HTERT RPE-1 (cell line): ENCODE measurements around the gene ARID5B.

Experiments used
- in situ Hi-C: fragments of 300-500 bp; cut with MboI; formaldehyde crosslinking; loops from 4 replicates; pipeline ENCODE4 v1.14.3; 2020; ENCODE audit warnings: low sequenced_read_pairs

The ARID5B gene

DNA sequence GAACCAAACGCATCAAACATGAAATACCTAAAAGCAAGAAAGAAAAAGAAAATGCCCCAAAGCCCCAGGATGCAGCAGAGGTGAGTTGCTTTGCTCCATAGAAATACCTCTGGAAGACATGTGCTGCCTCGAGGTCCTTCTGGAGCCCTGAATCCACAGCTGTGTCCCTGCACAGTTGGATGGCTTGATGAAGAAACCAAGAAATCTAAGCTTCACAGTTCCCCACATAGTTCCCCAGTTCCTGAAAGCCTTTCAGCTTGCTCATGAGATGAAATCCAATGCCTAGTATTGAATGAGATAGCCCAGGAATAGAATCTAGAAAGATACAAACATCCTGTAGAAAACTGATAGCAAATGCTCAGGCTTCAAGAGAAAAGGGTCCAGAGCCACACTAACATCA, 184.3 kb downstream of the ARID5B start:
- in situ Hi-C loops: no loop called here

DNA sequence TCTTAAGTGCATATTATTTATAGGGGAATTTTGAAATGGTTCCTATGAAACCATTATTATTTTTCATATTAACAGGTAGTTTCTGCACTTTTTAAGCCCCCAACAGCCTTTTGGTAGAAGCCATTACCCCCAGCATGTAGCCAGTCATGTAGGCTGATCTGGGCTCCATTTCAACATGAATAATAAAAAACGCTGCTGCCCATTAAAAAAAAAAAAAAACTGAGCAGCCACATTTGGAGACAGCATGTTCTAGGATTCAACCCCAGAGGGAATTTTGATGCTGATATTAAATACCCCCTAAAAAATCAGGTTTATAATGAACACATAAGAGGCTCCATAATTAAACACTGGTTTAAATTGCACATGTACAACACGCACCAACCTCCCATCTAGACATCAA, 185.8 kb downstream of the ARID5B start:
- in situ Hi-C loops: no loop called here

DNA sequence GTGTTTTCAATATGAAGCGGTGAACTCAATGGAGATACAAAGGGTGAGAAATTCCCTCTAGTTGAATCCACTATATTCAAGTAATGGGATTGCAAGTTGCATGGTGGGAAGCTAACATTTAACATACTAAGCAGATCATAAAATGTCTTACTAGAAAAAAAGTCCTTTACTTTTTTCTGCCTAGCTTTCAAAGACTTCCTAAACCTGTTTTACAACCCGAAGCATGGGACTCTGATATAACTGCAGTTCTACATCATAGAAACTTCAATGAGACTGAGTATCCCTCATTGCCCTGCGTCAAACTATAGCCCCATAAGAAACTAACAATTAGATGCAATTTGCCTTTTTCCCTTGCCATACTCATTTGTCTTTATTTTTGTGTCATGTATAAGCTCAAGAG, 187.3 kb downstream of the ARID5B start:
- in situ Hi-C loops: no loop called here

DNA sequence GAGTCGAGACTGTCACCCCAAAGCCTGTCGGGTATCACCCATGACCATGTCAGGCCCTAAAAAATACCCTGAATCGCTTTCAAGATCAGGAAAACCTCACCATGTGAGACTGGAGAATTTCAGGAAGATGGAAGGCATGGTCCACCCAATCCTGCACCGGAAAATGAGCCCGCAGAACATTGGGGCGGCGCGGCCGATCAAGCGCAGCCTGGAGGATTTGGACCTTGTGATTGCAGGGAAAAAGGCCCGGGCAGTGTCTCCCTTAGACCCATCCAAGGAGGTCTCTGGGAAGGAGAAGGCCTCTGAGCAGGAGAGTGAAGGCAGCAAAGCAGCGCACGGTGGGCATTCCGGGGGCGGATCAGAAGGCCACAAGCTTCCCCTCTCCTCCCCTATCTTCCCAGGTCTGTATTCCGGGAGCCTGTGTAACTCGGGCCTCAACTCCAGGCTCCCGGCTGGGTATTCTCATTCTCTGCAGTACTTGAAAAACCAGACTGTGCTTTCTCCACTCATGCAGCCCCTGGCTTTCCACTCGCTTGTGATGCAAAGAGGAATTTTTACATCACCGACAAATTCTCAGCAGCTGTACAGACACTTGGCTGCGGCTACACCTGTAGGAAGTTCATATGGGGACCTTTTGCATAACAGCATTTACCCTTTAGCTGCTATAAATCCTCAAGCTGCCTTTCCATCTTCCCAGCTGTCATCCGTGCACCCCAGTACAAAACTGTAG, 191.0 kb downstream of the ARID5B start:
- in situ Hi-C loops: no loop called here

DNA sequence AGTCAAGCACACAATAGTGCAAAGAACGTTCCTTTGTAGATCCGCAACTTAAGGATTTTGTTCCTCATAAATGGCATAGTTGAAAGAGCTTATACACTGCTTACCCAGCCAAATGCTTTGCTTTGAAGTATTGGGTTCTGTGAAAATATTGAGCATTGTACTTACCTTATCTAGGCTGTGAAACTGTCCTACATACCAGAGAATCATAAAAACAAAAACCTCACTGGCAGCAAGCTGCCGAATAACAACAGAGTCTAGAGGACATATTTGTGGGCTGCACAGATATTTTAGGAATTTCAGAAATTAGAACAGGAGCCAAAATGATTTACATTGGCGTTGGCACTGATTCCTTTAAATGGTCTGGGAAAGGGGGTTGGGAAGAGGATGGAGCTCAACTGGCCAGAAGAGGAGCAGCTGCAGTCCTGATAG, 192.4 kb downstream of the ARID5B start:
- in situ Hi-C loops: no loop called here

DNA sequence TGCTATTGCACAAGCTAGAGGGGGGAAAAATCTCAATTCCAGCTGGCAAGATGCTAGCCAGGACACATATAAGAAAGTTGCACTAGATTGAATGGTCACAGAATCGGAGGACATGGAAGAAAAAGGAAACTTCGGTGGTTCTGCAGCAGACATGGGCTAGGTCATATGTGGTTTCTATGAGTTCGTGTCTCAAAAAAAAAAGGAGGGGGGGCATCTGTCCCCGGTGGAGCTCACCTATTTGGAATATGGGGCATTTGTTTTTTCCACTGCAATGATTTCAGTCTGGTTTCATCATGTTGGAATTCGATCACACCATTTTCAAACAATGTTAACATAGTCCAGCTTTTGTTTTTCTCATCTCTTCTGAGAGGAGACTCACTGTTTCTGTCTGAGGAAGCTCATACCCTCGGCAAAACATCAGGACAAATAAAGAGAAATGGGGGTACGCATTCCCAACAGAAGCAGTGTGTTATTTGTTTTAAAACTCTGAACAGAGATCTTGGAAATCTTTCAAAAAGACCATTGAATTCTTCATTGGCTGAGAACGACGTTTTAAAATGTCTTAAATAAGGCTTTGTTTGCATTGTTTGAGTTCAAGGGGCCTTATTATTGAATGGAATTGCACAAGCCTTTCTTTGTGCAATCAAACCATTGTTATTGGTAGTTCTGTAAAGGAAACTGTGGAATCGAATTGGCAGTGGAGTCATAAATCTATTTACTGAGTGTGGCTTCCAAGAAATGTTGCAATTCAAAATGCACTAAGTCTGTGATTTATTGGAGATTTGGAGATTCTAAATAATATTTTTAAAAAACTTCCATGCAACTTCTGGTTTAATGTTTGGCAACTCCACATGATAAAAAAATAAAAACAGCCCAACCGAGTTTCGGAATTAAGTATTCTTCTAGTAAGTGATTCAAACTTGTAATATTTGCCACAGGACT, 194.0 kb downstream of the ARID5B start:
- in situ Hi-C loops: no loop called here

DNA sequence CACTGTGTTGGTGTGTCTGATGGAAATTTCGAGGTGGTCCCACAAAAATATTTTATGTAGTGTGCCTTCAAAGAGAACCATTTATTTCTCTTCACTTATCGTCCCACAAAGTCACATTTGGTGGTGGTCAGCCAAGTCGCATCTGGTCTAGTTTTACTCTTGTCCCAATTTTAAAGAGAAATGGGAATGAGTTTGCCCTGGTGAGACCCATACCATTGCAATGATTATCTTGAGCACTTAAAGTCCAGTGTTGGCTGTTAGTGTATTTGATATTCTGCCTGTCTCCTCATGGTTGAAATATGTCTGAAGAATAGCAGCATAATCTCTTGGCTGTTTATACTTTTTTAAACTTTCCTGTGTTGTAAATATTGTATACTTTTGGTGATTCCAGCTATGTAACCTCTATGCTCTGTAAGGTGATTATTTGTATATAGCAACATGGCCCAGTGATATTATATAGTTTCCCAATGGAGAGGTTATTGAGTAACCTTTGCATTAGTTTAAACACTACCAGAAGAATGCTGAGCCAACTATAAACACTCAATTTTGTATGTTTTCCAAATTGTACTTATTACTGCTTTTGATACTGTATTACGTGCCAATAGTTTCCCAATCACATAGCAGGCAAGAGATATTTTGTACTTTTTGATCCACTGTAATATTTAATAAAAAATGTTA, 194.9 kb downstream of the ARID5B start:
- in situ Hi-C loops: no loop called here

DNA sequence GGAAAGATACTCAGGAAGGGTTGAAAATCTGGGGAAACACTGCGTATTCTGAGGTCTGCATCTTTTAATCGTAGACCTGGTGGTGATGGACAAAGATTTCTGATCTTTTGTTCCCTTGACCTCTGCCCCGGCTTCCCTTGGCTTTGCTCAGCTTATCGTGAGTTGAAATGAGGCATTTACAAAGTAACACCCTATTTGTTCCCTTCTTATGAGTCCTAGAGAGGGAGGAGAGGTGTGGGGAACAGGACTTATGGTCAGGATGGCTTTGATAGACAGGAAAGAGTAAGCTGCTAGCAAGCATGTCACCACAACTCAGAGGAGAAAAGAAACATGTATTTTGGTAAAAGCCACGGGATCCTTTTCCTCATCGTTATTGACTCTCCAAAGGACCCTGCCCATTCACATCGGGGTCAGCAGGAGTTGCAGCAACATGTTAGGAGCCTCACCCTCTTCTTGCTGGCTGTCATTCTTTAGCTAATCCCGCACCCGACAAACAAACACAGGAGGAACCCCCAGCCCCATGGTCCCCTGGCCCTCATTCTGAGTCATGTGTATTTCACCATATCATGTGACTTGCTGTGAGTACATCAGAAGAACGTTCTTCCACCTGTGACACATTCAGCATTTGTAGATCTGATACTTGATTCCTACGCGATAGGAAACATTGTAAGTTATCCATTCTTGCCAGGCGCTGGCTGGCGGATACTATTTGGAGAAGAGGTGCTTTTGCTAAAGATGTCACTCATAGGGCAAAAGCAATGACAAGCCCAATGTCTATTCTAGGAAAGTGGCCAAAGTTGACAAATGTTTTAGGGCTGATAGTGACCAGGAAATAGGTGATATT, 197.0 kb downstream of the ARID5B start:
- in situ Hi-C loops: no loop called here

DNA sequence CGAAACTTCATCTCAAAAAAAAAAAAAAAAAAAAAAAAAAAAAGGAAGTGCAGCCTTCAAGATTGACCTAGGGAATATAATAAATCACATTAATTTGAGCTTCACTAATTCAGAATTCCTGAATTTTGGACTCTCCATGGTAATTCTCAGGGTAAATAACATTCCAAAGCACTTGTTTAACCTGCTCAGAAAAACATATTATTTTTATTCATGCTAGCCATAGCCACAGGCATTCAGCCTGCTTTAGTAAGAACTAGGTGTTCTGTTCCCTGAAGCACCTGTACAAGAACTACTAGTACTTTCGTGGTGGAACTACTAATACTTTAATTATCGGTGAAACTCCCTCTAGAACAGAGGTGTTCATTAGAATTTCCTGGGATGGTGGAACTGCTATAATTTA, 197.8 kb downstream of the ARID5B start:
- in situ Hi-C loops: no loop called here

DNA sequence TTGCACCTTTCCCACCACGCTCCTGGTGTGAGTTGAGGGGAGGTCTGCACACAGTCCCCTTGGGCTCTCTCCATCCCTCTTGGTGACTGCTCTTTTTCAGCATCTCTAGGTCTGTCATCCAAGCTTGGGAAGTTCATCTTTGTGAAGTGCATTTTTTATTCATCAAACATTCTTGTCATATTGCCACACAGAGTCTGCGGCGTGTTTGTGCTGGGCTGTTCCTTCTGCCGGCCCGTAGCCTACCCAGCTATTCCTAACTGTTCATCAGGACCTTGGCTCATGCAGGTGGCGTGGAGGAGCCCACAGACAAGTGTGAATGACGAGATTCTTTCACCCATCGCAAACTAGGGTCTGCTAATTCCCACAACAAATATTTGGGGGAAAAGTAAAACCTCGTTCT, 202.4 kb downstream of the ARID5B start:
- in situ Hi-C loops: no loop called here

DNA sequence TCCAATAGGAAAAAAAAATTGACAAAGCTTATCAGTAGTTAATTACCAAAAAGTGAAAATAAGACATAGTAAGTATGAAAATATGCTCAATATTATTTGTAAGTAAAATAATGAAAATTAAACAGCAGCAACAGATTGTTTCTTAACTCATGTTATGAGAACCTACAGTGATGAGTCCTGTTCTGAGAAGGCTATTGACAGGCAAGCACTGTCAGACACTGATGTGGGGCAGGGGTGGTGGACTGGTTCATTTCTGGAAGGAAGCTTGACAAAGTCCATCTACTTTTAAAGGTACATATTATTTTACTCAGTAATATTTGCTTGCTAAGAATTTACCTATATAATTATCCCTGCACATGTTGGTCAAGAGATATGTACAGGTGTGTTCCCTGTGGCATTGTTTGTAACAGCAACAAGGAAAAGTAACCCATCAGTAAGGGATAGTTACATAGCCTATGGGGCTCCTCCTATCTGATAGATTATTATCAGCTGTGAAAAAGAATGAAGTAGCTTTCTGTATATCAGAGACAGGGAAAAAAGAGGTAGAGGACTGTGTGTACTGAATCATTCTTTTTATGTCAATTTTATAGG, 205.5 kb downstream of the ARID5B start:
- in situ Hi-C loops: no loop called here

DNA sequence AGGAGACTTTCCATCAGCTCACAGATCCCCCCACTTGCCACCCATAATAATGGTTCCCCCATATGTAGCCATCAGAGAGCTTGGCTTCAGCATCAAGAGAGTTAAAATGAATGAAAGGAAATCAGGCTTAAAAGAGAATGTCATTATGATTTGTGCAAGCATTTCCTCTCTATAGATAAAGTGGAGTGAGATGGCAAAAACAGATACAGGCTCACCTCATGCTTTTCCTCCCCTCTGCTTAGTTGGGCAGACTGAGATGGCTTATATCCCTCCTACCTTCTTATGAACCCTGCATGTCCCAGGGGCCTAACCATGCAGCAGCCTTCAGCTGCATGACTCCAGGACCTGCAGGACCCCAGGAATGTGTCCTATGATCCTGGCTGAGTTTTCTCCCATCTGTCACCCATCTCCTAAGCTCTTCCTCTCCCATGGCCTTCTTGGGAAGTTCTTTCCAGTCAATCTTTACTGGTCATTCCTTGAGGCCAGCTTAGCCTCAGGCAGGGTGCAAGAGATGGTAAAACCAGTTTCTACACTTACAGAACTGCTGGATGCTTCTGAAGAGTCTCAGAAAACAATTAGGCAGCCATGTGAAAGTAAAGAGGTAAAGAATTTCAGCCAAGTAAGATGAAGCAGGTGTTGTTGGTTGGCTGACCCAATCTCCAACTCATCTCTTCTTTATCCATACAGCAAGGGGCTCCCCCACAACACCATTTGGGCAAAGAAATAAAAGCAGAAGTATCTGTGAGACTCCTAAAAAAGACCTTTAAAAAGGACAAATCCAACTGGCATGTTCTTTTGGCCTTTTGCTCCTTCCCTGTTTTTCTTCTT, 207.5 kb downstream of the ARID5B start:
- in situ Hi-C loops: no loop called here

DNA sequence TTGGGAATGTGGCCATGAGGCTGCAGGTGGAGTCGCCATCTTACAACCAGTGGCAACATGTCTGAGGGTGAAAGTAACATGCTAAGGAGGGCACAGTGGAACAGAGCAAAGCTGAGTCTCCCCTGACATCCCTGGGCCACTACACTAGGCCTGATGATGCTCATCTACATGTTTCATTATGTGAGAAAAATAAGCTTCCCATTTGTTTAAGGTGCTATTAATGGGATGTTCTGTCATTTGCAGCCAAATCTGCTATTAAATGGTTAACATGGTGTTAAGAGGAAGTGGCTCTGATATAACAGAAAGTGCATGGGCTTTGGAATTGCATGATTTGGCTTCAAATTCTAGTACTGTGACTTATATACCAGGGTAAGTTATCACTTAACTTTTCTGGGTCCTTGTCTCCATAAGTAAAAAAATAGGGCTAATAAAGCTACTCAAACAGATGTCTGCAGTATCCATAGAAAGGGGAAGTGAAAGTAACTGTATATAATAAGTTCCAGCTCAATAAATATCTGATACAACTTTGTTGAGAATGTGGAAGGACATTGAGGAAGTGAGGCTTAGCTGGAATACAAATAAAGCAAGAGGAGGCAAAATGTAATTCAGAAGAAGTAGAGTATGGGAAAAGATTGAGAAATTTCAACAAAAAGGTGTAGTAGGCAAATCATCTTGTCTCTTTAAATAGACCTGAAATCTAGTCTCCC, 208.2 kb downstream of the ARID5B start:
- in situ Hi-C loops: no loop called here

DNA sequence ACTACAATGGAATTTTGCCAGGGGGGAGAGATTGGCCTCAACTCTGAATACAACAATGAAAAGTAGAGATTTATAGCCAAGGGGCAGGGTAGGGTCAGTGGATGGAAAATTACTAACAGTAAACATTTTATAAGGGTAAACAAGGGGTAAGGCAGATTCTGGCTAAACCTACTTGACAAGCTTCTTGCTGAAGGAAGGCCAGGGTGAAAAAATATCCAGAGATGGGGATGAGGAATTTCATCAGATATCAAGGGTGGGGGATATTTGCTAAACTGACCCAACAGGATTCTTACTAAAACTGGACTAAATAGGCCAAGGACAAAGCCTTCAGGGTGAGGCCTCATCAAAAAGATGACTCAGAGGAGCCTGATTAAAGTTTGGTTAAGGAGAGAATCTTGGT, 210.8 kb downstream of the ARID5B start:
- in situ Hi-C loops: no loop called here

DNA sequence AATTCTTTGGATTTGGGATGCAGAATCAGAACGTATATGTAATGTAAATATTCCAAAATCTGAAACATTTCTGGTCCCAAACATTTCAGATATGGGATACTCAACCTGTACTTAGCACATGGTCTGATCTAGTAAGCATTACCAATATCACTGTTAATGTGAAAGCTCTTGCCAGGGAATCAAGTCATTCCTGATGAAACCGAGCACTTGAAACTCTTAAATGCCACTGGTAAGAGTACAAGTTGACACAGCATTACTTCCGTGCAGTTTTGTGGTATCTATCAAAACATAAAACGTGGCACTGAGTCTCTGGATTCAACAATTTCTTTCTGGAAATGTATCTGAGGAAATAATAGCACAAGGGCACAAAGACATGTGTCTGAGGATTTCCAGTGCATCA, 211.5 kb downstream of the ARID5B start:
- in situ Hi-C loops: no loop called here

DNA sequence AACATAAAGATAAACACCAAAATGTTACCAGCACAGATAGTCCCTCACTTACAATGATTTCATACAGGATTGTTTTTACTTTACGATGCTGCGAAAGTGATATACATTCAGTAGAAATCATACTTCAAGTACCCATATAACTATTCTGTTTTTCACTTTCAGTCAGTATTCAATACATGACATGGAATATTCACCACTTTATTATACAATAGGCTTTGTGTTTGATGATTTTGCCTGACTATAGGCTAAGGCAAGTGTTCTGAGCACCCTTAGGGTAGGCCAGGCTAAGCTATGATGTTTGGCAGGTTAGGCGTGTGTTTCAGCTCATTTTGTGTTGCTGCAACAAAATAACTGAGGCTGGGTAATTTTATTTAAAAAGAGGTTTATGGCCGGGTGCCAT, 212.2 kb downstream of the ARID5B start:
- in situ Hi-C loops: no loop called here

DNA sequence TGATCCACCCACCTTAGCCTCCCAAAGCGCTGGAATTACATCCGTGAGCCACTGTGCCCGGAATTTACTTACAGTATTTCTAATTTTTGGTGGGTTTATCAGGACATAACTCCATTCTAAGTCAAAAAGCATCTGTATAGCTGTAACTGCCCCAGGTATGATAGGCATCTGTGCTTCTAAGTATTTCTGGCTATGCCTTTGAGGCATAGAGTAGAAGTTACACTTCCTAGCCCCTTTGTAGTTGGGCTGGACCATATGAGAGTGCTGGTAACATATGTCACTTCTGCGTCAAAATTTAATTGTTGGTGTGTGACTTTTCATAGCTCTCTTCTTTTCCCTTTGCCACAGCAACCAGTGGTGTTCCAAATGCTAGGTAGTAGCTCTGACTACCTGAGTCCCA, 213.8 kb downstream of the ARID5B start:
- in situ Hi-C loops: no loop called here

DNA sequence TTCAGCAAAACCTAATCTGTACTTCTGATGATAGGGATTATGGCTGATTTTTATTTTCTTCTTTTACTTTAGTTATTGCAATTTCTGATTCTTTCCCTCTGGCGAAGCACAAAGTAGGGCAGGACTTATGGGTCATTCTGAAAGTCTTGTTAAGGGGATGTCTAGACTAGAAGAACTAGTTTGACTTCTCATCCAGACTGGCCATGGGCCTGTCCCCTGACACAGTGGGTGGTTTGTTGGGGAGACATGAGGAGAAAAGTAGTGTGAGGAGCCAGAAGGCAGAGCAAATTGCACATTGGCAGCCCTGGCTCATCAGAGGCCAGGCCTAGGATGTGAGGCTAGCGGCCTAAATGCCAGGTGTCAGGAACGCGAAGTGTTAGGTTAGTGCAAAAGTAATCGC, 214.3 kb downstream of the ARID5B start:
- in situ Hi-C loops: no loop called here

DNA sequence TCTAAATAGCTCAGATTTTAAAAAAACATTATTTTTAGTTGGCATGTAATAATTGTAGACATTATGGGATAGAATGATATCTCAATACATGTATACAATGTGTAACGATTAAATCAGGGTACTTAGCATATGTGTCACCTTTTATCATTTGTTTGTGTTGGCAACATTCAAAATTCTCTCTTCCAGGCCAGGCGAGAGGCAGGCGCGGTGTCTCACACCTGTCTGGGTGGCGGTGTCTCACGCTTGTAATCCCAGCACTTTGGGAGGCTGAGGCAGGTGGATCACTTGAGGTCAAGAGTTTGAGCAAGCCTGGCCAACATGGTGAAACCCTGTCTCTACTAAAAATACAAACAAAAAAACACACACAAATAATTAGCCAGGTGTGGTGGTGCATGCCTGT, 215.4 kb downstream of the ARID5B start:
- in situ Hi-C loops: no loop called here
